HL-60/S4 (cell line): ENCODE measurements around the gene TNS2.

ENCODE experiments used
- in situ Hi-C: fragments of 300-500 bp; cut with MboI; formaldehyde crosslinking; loops from 2 replicates; pipeline ENCODE4 v1.14.3; 2022; ENCODE audit warnings: low sequenced_read_pairs

TNS2 gene

GRCh38 chr12:53065975-53066931 is 16.4 kb downstream of the TNS2 start:
- in situ Hi-C loops: loop anchor here (10.0 kb wide), 1 partner anchor 119 kb away; the partner anchor contains the start of genes CSAD and ZNF740

- in situ Hi-C loops: loop anchor here (10.0 kb wide), 1 partner anchor 117 kb away; the partner anchor contains the start of genes CSAD and ZNF740
These were observed 17.5 kb downstream of the TNS2 start for GRCh38 chr12:53067074-53067992.

GRCh38 chr12:53067993-53068770 is 18.3 kb downstream of the TNS2 start:
- in situ Hi-C loops: loop anchor here (10.0 kb wide), 1 partner anchor 117 kb away; the partner anchor contains the start of genes CSAD and ZNF740

GRCh38 chr12:53068811-53069585 is 19.1 kb downstream of the TNS2 start:
- in situ Hi-C loops: loop anchor here (10.0 kb wide), 1 partner anchor 116 kb away; the partner anchor contains the start of genes CSAD and ZNF740

- in situ Hi-C loops: loop anchor here (10.0 kb wide), 1 partner anchor 115 kb away; the partner anchor contains the start of genes CSAD and ZNF740
These were observed 20.0 kb downstream of the TNS2 start for GRCh38 chr12:53069621-53070410.

GRCh38 chr12:53070877-53071492 is 21.1 kb downstream of the TNS2 start:
- in situ Hi-C loops: no loop called here

GRCh38 chr12:53071591-53072551 is 22.0 kb downstream of the TNS2 start:
- in situ Hi-C loops: no loop called here

GRCh38 chr12:53073881-53074280 is 24.0 kb downstream of the TNS2 start:
- in situ Hi-C loops: no loop called here

GRCh38 chr12:53074283-53074998 is 24.6 kb downstream of the TNS2 start:
- in situ Hi-C loops: no loop called here

GRCh38 chr12:53074999-53075370 is 25.1 kb downstream of the TNS2 start:
- in situ Hi-C loops: no loop called here

GRCh38 chr12:53076461-53076860 is 26.6 kb downstream of the TNS2 start:
- in situ Hi-C loops: no loop called here

GRCh38 chr12:53077030-53077429 is 27.2 kb downstream of the TNS2 start:
- in situ Hi-C loops: no loop called here

- in situ Hi-C loops: no loop called here
These were observed 28.8 kb downstream of the TNS2 start for GRCh38 chr12:53078425-53079225.

- in situ Hi-C loops: no loop called here
These were observed 29.6 kb downstream of the TNS2 start, which contains the start of gene SPRYD3 for GRCh38 chr12:53079226-53080117. SPRYD3 (minus strand) TSS chr12:53079390; CDS start chr12:53079333, 57 bp downstream.
